ENCODE data around the gene CHSY3.

The CHSY3 gene

GRCh38 chr5:129996896-129997295 is 92.6 kb downstream of the CHSY3 start:
- no peak overlapping the region for H2AFZ ChIP-seq (ENCODE audit: low read depth, low read length)

GRCh38 chr5:130000460-130000859 is 96.2 kb downstream of the CHSY3 start:
- no peak overlapping the region for H4K8ac ChIP-seq (ENCODE audit: low read length)
- H3K4me1 ChIP-seq (ENCODE audit: control insufficient read depth, insufficient read depth, low read depth, low read length) = no peaks in the 10 kb centered on the region
- no peak overlapping the region for H2AK5ac ChIP-seq (ENCODE audit: low read length, severe bottlenecking)
- H3K4me2 ChIP-seq (ENCODE audit: low read length, poor library complexity, severe bottlenecking) = no peak overlapping the region
- no peak overlapping the region for H3K14ac ChIP-seq (ENCODE audit: low read length in 2 of 2)
- H3K9ac ChIP-seq (ENCODE audit: low read length) = no peak overlapping the region
- H3K18ac ChIP-seq (ENCODE audit: low read depth in 1 of 2, low read length in 2 of 2) = no peak overlapping the region
- H2BK120ac ChIP-seq (ENCODE audit: low read depth, low read length) = no peak overlapping the region
- no peak overlapping the region for H3K23ac ChIP-seq (ENCODE audit: low read length in 2 of 2)
- H3K36me3 ChIP-seq (ENCODE audit: control insufficient read depth in 1 of 2, insufficient read depth in 2 of 2, low read depth in 1 of 2, low read length in 2 of 2) = no peaks in the 10 kb centered on the region
- no peak for DNase-seq
- no peak overlapping the region for H4K91ac ChIP-seq (ENCODE audit: low read length)
- no peaks in the 10 kb centered on the region for H3K79me1 ChIP-seq (replicated peaks; ENCODE audit: low read length, poor library complexity, severe bottlenecking)
- H2BK12ac ChIP-seq (ENCODE audit: low read length in 2 of 2) = no peak overlapping the region
- no peak overlapping the region for H2BK5ac ChIP-seq (ENCODE audit: low read depth, low read length, poor library complexity, severe bottlenecking)
- no CpG with 5 or more reads among the region's 4 CpGs for WGBS
- no peaks in the 10 kb centered on the region for H3K9me3 ChIP-seq (ENCODE audit: control insufficient read depth, low read length)
- H2BK15ac ChIP-seq (ENCODE audit: low read depth, poor library complexity, severe bottlenecking) = no peak overlapping the region
- H2AFZ ChIP-seq (ENCODE audit: low read depth, low read length) = no peak overlapping the region
- no peak overlapping the region for H3K4ac ChIP-seq (ENCODE audit: low read depth in 1 of 2, low read length in 2 of 2)
- no peak overlapping the region for H3K4me3 ChIP-seq (ENCODE audit: insufficient read depth in 1 of 2, low read depth in 1 of 2, low read length in 2 of 2)
- H3K27me3 ChIP-seq (ENCODE audit: control insufficient read depth in 1 of 2, insufficient read depth in 1 of 2, low read length in 2 of 2) = no peaks in the 10 kb centered on the region
- no peak overlapping the region for H3K27ac ChIP-seq (ENCODE audit: low read length, poor library complexity, severe bottlenecking)

More at GRCh38 chr5:129996896-129997295, 92.6 kb downstream of the CHSY3 start:
- Histone ChIP-seq H2BK5ac (ENCODE audit: low read depth, low read length, poor library complexity, severe bottlenecking) (no peak overlapping the region), H3K36me3 (ENCODE audit: control insufficient read depth in 1 of 2, insufficient read depth in 2 of 2, low read depth in 1 of 2, low read length in 2 of 2) (no peaks in the 10 kb centered on the region), H3K4me3 (ENCODE audit: insufficient read depth in 1 of 2, low read depth in 1 of 2, low read length in 2 of 2) (no peak overlapping the region), H3K14ac (ENCODE audit: low read length in 2 of 2) (no peak overlapping the region), H3K79me1 (replicated peaks; ENCODE audit: low read length, poor library complexity, severe bottlenecking) (no peaks in the 10 kb centered on the region), H2BK15ac (ENCODE audit: low read depth, poor library complexity, severe bottlenecking) (no peak overlapping the region), H3K23ac (ENCODE audit: low read length in 2 of 2) (no peak overlapping the region), H3K18ac (ENCODE audit: low read depth in 1 of 2, low read length in 2 of 2) (no peak overlapping the region), H3K9ac (ENCODE audit: low read length) (no peak overlapping the region), H2BK120ac (ENCODE audit: low read depth, low read length) (no peak overlapping the region), H4K91ac (ENCODE audit: low read length) (no peak overlapping the region), H2AK5ac (ENCODE audit: low read length, severe bottlenecking) (no peak overlapping the region), H3K4me1 (ENCODE audit: control insufficient read depth, insufficient read depth, low read depth, low read length) (no peaks in the 10 kb centered on the region), H3K9me3 (ENCODE audit: control insufficient read depth, low read length) (no peaks in the 10 kb centered on the region), H3K4ac (ENCODE audit: low read depth in 1 of 2, low read length in 2 of 2) (no peak overlapping the region), H3K4me2 (ENCODE audit: low read length, poor library complexity, severe bottlenecking) (no peak overlapping the region), H3K27ac (ENCODE audit: low read length, poor library complexity, severe bottlenecking) (no peak overlapping the region), H2BK12ac (ENCODE audit: low read length in 2 of 2) (no peak overlapping the region), H4K8ac (ENCODE audit: low read length) (no peak overlapping the region), H3K27me3 (ENCODE audit: control insufficient read depth in 1 of 2, insufficient read depth in 1 of 2, low read length in 2 of 2) (no peaks in the 10 kb centered on the region)
- peak; percentile 57 for DNase-seq

GRCh38 chr5:130002183-130002582 is 97.9 kb downstream of the CHSY3 start:
- Histone ChIP-seq H3K27ac (ENCODE audit: low read length, poor library complexity, severe bottlenecking) (no peak overlapping the region), H2BK120ac (ENCODE audit: low read depth, low read length) (no peak overlapping the region)

GRCh38 chr5:130002876-130003275 is 98.6 kb downstream of the CHSY3 start:
- Histone ChIP-seq H4K8ac (ENCODE audit: low read length) (no peak overlapping the region), H3K23ac (ENCODE audit: low read length in 2 of 2) (no peak overlapping the region), H3K27ac (ENCODE audit: low read length, poor library complexity, severe bottlenecking) (no peak overlapping the region), H3K4me1 (ENCODE audit: control insufficient read depth, insufficient read depth, low read depth, low read length) (no peaks in the 10 kb centered on the region), H4K91ac (ENCODE audit: low read length) (no peak overlapping the region), H2BK120ac (ENCODE audit: low read depth, low read length) (no peak overlapping the region), H3K14ac (ENCODE audit: low read length in 2 of 2) (no peak overlapping the region), H2BK5ac (ENCODE audit: low read depth, low read length, poor library complexity, severe bottlenecking) (no peak overlapping the region), H3K18ac (ENCODE audit: low read depth in 1 of 2, low read length in 2 of 2) (no peak overlapping the region), H3K4me2 (ENCODE audit: low read length, poor library complexity, severe bottlenecking) (no peak overlapping the region), H3K4ac (ENCODE audit: low read depth in 1 of 2, low read length in 2 of 2) (no peak overlapping the region), H2BK15ac (ENCODE audit: low read depth, poor library complexity, severe bottlenecking) (no peak overlapping the region), H3K27me3 (ENCODE audit: control insufficient read depth in 1 of 2, insufficient read depth in 1 of 2, low read length in 2 of 2) (no peaks in the 10 kb centered on the region), H3K4me3 (ENCODE audit: insufficient read depth in 1 of 2, low read depth in 1 of 2, low read length in 2 of 2) (no peak overlapping the region), H2AK5ac (ENCODE audit: low read length, severe bottlenecking) (no peak overlapping the region), H2BK12ac (ENCODE audit: low read length in 2 of 2) (no peak overlapping the region), H3K9ac (ENCODE audit: low read length) (no peak overlapping the region), H3K9me3 (ENCODE audit: control insufficient read depth, low read length) (no peaks in the 10 kb centered on the region), H2AFZ (ENCODE audit: low read depth, low read length) (no peak overlapping the region), H3K79me1 (replicated peaks; ENCODE audit: low read length, poor library complexity, severe bottlenecking) (no peaks in the 10 kb centered on the region), H3K36me3 (ENCODE audit: control insufficient read depth in 1 of 2, insufficient read depth in 2 of 2, low read depth in 1 of 2, low read length in 2 of 2) (no peaks in the 10 kb centered on the region)
- 89% methylated on average over 3 of the region's 3 CpGs for WGBS
- no peak for DNase-seq

More at GRCh38 chr5:130002183-130002582, 97.9 kb downstream of the CHSY3 start:
- 98% methylated on average over 3 of the region's 3 CpGs for WGBS
- Histone ChIP-seq H3K4ac (ENCODE audit: low read depth in 1 of 2, low read length in 2 of 2) (no peak overlapping the region), H2BK5ac (ENCODE audit: low read depth, low read length, poor library complexity, severe bottlenecking) (no peak overlapping the region), H3K18ac (ENCODE audit: low read depth in 1 of 2, low read length in 2 of 2) (no peak overlapping the region), H3K79me1 (replicated peaks; ENCODE audit: low read length, poor library complexity, severe bottlenecking) (no peaks in the 10 kb centered on the region), H2BK12ac (ENCODE audit: low read length in 2 of 2) (no peak overlapping the region), H2BK15ac (ENCODE audit: low read depth, poor library complexity, severe bottlenecking) (no peak overlapping the region), H3K14ac (ENCODE audit: low read length in 2 of 2) (no peak overlapping the region), H3K27me3 (ENCODE audit: control insufficient read depth in 1 of 2, insufficient read depth in 1 of 2, low read length in 2 of 2) (no peaks in the 10 kb centered on the region), H3K9ac (ENCODE audit: low read length) (no peak overlapping the region), H3K23ac (ENCODE audit: low read length in 2 of 2) (no peak overlapping the region), H2AK5ac (ENCODE audit: low read length, severe bottlenecking) (no peak overlapping the region), H4K8ac (ENCODE audit: low read length) (peak overlapping the region; percentile 60), H3K9me3 (ENCODE audit: control insufficient read depth, low read length) (no peaks in the 10 kb centered on the region), H3K4me1 (ENCODE audit: control insufficient read depth, insufficient read depth, low read depth, low read length) (no peaks in the 10 kb centered on the region), H3K36me3 (ENCODE audit: control insufficient read depth in 1 of 2, insufficient read depth in 2 of 2, low read depth in 1 of 2, low read length in 2 of 2) (no peaks in the 10 kb centered on the region), H2AFZ (ENCODE audit: low read depth, low read length) (no peak overlapping the region), H4K91ac (ENCODE audit: low read length) (no peak overlapping the region), H3K4me2 (ENCODE audit: low read length, poor library complexity, severe bottlenecking) (no peak overlapping the region), H3K4me3 (ENCODE audit: insufficient read depth in 1 of 2, low read depth in 1 of 2, low read length in 2 of 2) (no peak overlapping the region)
- no peak for DNase-seq
